Prostate gland (tissue), 2 donors: Measurements from ENCODE around the gene TCF4.

Experiments
- POLR2A ChIP-seq: fragments of 450-650 bp; IDR thresholded peaks from one replicate; pipeline ENCODE4 v1.6.1; 2016; ENCODE audit warnings: antibody characterized with exemption, mild to moderate bottlenecking
- POLR2AphosphoS5 ChIP-seq: sonication (generic); formaldehyde crosslinking; IDR thresholded peaks from one replicate; pipeline ENCODE4 v1.6.1; 2017; ENCODE audit warnings: antibody characterized with exemption
- TF ChIP-seq, protein P1 (sequence below), 4 experiments: fragments of 200-600 bp in 2 of 4; fragments of 450-650 bp in 2 of 4; sonication (generic) in 2 of 4; IDR thresholded peaks; 1 replicate in 3 of 4; 2 replicates in 1 of 4; pipeline ENCODE4 v1.5.1; 2016 to 2019; ENCODE audit warnings: antibody characterized with exemption in 4 of 4, mild to moderate bottlenecking in 2 of 4, moderate library complexity in 2 of 4

DNA sequence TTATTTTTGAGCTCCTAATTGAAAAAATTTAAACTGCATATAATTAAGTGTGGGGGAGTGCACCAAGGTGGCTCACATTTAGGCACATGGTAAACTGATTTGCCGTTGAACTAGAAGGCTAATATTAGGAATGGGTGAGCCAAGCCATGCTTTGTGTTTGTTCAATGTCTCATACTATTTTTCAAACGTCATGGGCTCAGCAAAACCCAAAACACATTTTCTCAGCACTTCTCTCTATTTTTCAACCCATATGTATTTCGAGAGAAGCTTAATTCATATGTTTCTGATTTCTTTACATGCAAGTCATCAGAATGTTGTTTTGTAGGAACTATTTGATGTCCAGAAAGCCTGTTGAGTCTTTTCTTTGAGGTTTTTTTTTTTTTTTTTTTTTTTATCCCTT lies 291.2 kb downstream of the TCF4 start:
- TF ChIP-seq, protein P1, sequence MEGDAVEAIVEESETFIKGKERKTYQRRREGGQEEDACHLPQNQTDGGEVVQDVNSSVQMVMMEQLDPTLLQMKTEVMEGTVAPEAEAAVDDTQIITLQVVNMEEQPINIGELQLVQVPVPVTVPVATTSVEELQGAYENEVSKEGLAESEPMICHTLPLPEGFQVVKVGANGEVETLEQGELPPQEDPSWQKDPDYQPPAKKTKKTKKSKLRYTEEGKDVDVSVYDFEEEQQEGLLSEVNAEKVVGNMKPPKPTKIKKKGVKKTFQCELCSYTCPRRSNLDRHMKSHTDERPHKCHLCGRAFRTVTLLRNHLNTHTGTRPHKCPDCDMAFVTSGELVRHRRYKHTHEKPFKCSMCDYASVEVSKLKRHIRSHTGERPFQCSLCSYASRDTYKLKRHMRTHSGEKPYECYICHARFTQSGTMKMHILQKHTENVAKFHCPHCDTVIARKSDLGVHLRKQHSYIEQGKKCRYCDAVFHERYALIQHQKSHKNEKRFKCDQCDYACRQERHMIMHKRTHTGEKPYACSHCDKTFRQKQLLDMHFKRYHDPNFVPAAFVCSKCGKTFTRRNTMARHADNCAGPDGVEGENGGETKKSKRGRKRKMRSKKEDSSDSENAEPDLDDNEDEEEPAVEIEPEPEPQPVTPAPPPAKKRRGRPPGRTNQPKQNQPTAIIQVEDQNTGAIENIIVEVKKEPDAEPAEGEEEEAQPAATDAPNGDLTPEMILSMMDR (IDR thresholded peaks at IDR 0.05): no peak
- no peak for TF ChIP-seq POLR2A
- no peak for TF ChIP-seq POLR2AphosphoS5
